Measurements from ENCODE around the gene TSPAN18.

The TSPAN18 gene

DNA sequence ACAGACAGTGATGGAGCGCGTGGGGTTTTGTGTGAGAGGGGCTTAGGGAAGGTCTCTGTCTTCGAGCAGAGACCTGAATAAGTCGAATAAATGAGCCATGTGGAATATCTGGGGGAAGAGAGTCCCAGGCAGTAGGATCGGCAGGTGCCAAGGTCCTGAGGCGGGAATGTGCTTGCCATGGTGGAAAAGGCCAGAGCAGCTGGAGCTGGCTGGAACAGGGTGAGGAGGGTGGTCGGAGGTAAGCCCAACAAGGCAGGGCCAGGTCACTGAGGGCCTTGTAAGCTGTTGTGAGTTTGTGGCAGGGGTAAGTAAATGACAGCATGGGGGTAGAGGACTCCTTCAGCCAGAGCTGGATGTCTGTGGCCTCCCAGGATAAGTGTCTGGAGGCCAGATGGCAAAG lies 152.7 kb downstream of the TSPAN18 start:
- no peak overlapping the region for H3K9ac ChIP-seq (ENCODE audit: low read length)
- no peak for TF ChIP-seq EZH2phosphoT487 (IDR thresholded peaks at IDR 0.05; ENCODE audit: low read depth)
- TF ChIP-seq CTCF (IDR thresholded peaks at IDR 0.05; ENCODE audit: low read depth, low read length): no peak
- H3K27me3 ChIP-seq (ENCODE audit: low read depth, low read length): peaks cover 14% of the 10 kb centered on the region
- H3K9me3 ChIP-seq (ENCODE audit: insufficient read depth, low read length): no peaks in the 10 kb centered on the region
- H3K79me2 ChIP-seq (ENCODE audit: low read length): no peaks in the 10 kb centered on the region
- H4K20me1 ChIP-seq (ENCODE audit: insufficient read depth, low read length): no peaks in the 10 kb centered on the region
- no peak overlapping the region for H3K4me2 ChIP-seq (ENCODE audit: low read length)
- no peaks in the 10 kb centered on the region for H3K36me3 ChIP-seq (replicated peaks; ENCODE audit: low read depth, low read length)
- H3K4me1 ChIP-seq (ENCODE audit: low read length): peaks cover 15% of the 10 kb centered on the region
- no peak overlapping the region for H3K4me3 ChIP-seq (ENCODE audit: low read length)
- no peak overlapping the region for H3K27ac ChIP-seq (ENCODE audit: low read length)
- no peak overlapping the region for H2AFZ ChIP-seq (ENCODE audit: low read depth, low read length)

DNA sequence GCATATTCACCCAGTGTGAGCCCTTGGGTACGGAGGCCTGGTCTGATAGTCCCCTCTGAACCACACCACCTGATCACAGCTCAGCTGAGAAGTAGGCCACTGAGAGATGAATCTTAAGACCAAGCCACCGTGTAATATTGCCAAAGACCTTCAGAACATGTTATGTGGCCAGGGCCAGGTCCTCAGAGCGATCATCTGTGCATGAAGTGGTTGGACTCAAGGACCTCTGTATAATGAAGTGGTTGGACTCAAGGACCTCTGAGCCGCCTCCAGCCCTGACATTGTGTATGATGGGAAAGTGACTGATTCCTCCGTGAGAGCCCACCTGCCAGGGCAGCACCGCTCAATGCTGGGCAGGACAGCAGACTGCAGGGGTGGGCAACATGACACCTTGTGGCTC lies 153.7 kb downstream of the TSPAN18 start:
- Histone ChIP-seq H3K27me3 (ENCODE audit: low read depth, low read length) (peaks cover 14% of the 10 kb centered on the region), H2AFZ (ENCODE audit: low read depth, low read length) (no peak overlapping the region)
- no peak for TF ChIP-seq CTCF (IDR thresholded peaks at IDR 0.05; ENCODE audit: low read depth, low read length)
- no peak for TF ChIP-seq EZH2phosphoT487 (IDR thresholded peaks at IDR 0.05; ENCODE audit: low read depth)

GRCh38 chr11:44880953-44881352 lies 154.2 kb downstream of the TSPAN18 start:
- H3K27ac ChIP-seq (ENCODE audit: low read length): no peak overlapping the region
- H3K9ac ChIP-seq (ENCODE audit: low read length): no peak overlapping the region
- H4K20me1 ChIP-seq (ENCODE audit: insufficient read depth, low read length): no peaks in the 10 kb centered on the region
- TF ChIP-seq EZH2phosphoT487 (IDR thresholded peaks at IDR 0.05; ENCODE audit: low read depth) (no peak), CTCF (IDR thresholded peaks at IDR 0.05; ENCODE audit: low read depth, low read length) (no peak)
- H3K4me3 ChIP-seq (ENCODE audit: low read length): no peak overlapping the region
- no peaks in the 10 kb centered on the region for H3K79me2 ChIP-seq (ENCODE audit: low read length)
- H2AFZ ChIP-seq (ENCODE audit: low read depth, low read length): no peak overlapping the region
- no peak overlapping the region for H3K4me2 ChIP-seq (ENCODE audit: low read length)
- no peaks in the 10 kb centered on the region for H3K36me3 ChIP-seq (replicated peaks; ENCODE audit: low read depth, low read length)
- peaks cover 14% of the 10 kb centered on the region for H3K27me3 ChIP-seq (ENCODE audit: low read depth, low read length)
- H3K4me1 ChIP-seq (ENCODE audit: low read length): peaks cover 28% of the 10 kb centered on the region
- no peaks in the 10 kb centered on the region for H3K9me3 ChIP-seq (ENCODE audit: insufficient read depth, low read length)

More for the DNA sequence above, 153.7 kb downstream of the TSPAN18 start:
- no peak overlapping the region for H3K27ac ChIP-seq (ENCODE audit: low read length)
- H3K4me3 ChIP-seq (ENCODE audit: low read length): no peak overlapping the region
- no peaks in the 10 kb centered on the region for H4K20me1 ChIP-seq (ENCODE audit: insufficient read depth, low read length)
- no peaks in the 10 kb centered on the region for H3K9me3 ChIP-seq (ENCODE audit: insufficient read depth, low read length)
- no peak overlapping the region for H3K9ac ChIP-seq (ENCODE audit: low read length)
- no peaks in the 10 kb centered on the region for H3K79me2 ChIP-seq (ENCODE audit: low read length)
- no peaks in the 10 kb centered on the region for H3K36me3 ChIP-seq (replicated peaks; ENCODE audit: low read depth, low read length)
- no peak overlapping the region for H3K4me2 ChIP-seq (ENCODE audit: low read length)
- peaks cover 25% of the 10 kb centered on the region for H3K4me1 ChIP-seq (ENCODE audit: low read length)

- no peaks in the 10 kb centered on the region for H3K79me2 ChIP-seq (ENCODE audit: low read length)
- H3K27ac ChIP-seq (ENCODE audit: low read length): no peak overlapping the region
- no peaks in the 10 kb centered on the region for H3K9me3 ChIP-seq (ENCODE audit: insufficient read depth, low read length)
- no peak overlapping the region for H3K4me3 ChIP-seq (ENCODE audit: low read length)
- TF ChIP-seq EZH2phosphoT487 (IDR thresholded peaks at IDR 0.05; ENCODE audit: low read depth) (no peak), CTCF (IDR thresholded peaks at IDR 0.05; ENCODE audit: low read depth, low read length) (no peak)
- no peaks in the 10 kb centered on the region for H3K36me3 ChIP-seq (replicated peaks; ENCODE audit: low read depth, low read length)
- H2AFZ ChIP-seq (ENCODE audit: low read depth, low read length): no peak overlapping the region
- H4K20me1 ChIP-seq (ENCODE audit: insufficient read depth, low read length): no peaks in the 10 kb centered on the region
- H3K9ac ChIP-seq (ENCODE audit: low read length): no peak overlapping the region
- H3K27me3 ChIP-seq (ENCODE audit: low read depth, low read length): peaks cover 14% of the 10 kb centered on the region
- no peak overlapping the region for H3K4me2 ChIP-seq (ENCODE audit: low read length)
- peaks cover 28% of the 10 kb centered on the region for H3K4me1 ChIP-seq (ENCODE audit: low read length)
Measured at GRCh38 chr11:44883277-44883676, 156.5 kb downstream of the TSPAN18 start.

Data from OCI-LY3 (cell line).